Caki2 (cell line): ENCODE data around the gene MCM9. TPM values are rescaled to one million over a fixed set of nuclear protein-coding genes. Genes with fewer than 3 reads are reported as not detected.

Source experiments
- DNase-seq: peaks from one replicate; pipeline ENCODE4 v3.0.0-alpha.2; 2015; ENCODE audit warnings: low read depth
- in situ Hi-C: cut with HindIII; loops from 2 replicates; pipeline ENCODE4 v1.10.0; 2016; ENCODE audit warnings: low sequenced_read_pairs, low pct_unique_long_range_greater_than_20kb, mixed read lengths
- total RNA-seq: library from RNA; depleted of rRNA; stranded (reverse); fragments of >200 nt; shearing (Covaris generic); gene quantifications from 2 replicates; pipeline ENCODE4 v1.2.3, GENCODE V29; 2014; ENCODE audit warnings: low replicate concordance

Gene MCM9
- total RNA-seq, 1 experiment from 2014 or later: 4.8 TPM

- DNase-seq: no peak
- in situ Hi-C loops: no loop called here
These were observed 1.2 kb upstream of the MCM9 start for GRCh38 chr6:118935978-118936703.

DNA sequence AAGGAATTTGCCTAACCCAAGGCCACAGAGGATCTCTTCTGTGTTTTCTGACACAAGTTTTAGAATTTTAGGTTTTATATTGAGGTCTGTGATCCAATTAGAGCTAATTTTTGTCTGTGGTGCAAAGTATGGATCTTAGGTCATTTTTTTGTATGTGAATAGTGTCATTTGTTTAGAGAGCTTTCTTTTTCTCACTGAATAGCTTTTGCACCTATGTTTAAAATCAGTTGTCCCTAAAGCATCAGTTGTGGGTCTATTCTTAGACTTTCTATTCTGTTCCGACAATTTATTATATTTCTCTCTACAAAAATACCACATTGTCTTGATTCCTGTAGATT is 341 bp upstream of the MCM9 start:
- in situ Hi-C loops: no loop called here
- DNase-seq: no peak

DNA sequence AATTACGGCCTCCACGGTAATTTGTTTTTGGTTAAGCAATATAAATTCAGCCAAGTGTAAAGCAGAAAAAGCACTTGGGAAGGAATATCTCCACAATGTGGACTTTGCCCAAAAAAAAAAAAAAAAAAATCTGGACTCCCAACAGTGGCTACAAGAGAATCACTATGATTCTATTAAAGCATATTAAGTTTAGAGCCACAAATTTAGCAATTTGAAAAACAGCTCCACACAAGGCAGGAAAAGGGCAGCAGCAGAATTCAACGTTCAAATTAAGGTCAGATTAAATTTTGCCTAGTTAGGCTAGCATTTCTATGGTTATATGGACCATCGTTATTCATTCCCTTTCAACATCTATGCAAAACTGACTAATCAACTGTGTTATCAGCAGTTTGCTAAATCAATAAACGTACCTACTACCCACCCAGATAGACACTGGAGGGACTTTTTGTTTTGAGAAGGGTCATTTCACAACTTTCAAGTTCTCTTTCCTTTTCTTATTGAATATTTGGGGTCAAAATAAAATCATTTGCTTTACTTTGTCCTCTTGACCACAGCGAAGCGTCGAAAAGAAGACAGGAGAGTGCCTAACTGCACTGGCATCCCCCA is 1.0 kb downstream of the MCM9 start:
- in situ Hi-C loops: no loop called here
- no peak for DNase-seq

DNA sequence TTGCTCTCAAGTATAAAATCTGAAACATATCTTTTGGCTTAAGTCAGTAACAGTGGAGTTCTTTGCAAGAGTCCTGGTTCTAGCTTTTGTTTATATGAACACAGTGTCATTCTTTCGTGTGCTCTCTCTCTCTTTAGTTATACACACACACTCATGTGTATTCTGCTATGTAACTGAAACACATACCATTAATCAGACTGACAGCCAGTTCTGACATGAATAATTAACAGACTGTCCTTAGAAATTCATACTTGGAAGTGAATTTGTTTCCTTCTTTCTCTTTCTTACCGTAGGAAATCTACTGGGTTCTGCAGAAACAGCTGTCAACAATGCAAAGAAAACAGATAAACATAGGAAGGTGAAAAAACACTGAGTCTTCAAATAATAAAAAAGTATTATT is 2.5 kb downstream of the MCM9 start:
- DNase-seq: no peak

DNA sequence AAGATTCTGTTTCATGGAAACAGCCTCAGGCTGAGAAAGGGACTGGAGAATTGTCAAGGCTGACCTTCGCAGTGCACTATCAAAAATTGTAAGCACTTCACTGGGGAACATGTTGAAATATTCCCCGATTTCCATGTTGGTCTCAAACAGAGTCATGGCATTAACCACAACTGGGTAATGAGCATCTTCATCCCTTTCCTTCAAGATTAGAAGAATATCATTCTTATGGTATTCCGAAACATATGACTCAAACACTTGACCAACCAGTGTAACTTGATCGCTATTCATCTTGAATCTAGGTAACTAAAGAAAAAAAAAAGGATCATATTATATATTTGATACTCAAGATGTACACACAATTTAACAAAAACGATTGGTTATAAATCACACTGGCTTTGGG is 3.5 kb downstream of the MCM9 start:
- in situ Hi-C loops: no loop called here
- DNase-seq: no peak

More for the DNA sequence above, 2.5 kb downstream of the MCM9 start:
- in situ Hi-C loops: no loop called here

- no peak for DNase-seq
- in situ Hi-C loops: no loop called here
These were observed 4.3 kb downstream of the MCM9 start for GRCh38 chr6:118930680-118931079.

- DNase-seq: no peak
These were observed 11.9 kb downstream of the MCM9 start for GRCh38 chr6:118923035-118923434.

GRCh38 chr6:118921084-118921483 is 13.9 kb downstream of the MCM9 start:
- in situ Hi-C loops: no loop called here
- no peak for DNase-seq

More at GRCh38 chr6:118923035-118923434, 11.9 kb downstream of the MCM9 start:
- in situ Hi-C loops: no loop called here

GRCh38 chr6:118918329-118918725 is 16.6 kb downstream of the MCM9 start:
- no peak for DNase-seq
- in situ Hi-C loops: no loop called here

GRCh38 chr6:118917546-118918328 is 17.2 kb downstream of the MCM9 start:
- DNase-seq: no peak
- in situ Hi-C loops: no loop called here

- in situ Hi-C loops: no loop called here
- DNase-seq: no peak
These were observed 20.4 kb downstream of the MCM9 start for GRCh38 chr6:118914598-118914997.

GRCh38 chr6:118913161-118913560 is 21.8 kb downstream of the MCM9 start:
- in situ Hi-C loops: no loop called here

GRCh38 chr6:118912646-118913045 is 22.3 kb downstream of the MCM9 start:
- in situ Hi-C loops: no loop called here
- no peak for DNase-seq

More at GRCh38 chr6:118913161-118913560, 21.8 kb downstream of the MCM9 start:
- DNase-seq: no peak

DNA sequence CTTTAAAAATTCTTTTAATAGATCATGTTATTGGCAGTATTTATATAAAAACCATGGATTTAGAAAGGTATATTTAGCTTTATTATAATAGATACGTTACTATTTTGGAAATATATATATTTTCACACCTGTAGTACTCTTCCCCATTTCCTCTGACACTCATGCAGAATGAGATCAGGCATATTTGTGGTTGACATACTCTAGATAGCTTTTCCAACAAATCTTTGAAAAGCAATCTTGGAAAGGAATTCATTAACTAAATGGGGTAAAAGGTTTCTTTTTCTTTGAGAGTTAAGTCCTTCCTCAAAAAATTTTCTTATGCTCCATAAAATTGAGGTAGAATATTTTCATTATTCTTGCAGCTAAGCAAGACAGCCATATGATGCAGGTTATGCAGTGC is 26.5 kb downstream of the MCM9 start:
- DNase-seq: no peak
- in situ Hi-C loops: no loop called here

DNA sequence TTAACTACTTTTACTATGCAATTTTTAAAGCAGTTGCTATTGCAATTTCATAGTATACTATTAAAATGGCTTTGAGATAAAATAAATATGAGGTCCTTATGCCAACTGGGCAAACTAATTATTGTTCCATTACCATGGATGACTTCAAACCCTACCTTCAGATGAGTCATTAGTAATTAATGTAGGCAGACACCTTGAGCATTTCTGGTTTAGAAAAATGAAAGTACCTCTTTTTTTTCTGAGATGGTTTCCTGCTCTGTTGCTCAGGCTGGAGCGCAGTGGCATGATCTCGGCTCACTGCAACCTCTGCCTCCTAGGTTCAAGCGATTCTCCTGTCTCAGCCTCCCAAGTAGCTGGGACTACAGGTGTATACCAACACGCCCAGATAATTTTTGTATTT is 29.1 kb downstream of the MCM9 start:
- in situ Hi-C loops: no loop called here

GRCh38 chr6:118905084-118905483 is 29.9 kb downstream of the MCM9 start:
- in situ Hi-C loops: no loop called here
- no peak for DNase-seq

More for the DNA sequence above, 29.1 kb downstream of the MCM9 start:
- no peak for DNase-seq

DNA sequence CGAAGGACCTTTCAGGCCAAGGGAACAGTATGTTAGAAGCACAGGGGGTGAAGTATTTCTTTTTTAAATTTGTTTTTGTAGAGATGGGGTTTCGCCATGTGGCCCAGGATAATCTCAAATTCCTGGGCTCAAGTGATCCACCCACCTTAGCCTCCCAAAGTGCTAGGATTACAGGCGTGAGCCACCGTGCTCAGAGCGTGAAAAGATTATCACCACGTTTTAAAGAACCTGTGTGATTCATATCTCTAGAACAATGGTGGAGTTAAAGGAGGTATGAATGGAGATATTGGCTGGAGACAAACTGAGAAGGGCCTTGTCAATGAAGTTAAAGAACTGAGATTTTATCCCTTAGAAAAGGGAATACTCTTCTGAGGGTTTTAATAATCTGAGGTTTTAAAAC is 31.3 kb downstream of the MCM9 start:
- DNase-seq: no peak
- in situ Hi-C loops: no loop called here

DNA sequence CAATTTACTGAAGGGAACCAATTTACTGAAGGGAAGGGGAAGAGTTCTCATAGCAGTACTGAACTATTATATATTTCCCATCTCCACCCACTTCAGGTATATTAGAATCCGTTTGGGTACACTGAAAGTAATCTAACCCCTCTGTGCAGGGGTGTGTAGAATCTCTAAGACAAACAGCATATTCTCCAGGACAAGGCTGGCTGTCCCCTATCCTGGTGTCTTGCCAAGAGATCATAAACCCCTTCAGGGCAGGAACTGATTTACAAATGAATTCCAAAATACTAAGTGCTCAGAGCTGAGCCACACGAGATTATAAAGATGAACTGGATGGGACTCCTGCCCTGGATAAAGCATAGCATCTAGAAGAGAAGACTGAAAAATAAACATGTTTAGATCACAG is 31.8 kb downstream of the MCM9 start:
- no peak for DNase-seq
- in situ Hi-C loops: no loop called here

- DNase-seq: no peak
- in situ Hi-C loops: no loop called here
These were observed 32.2 kb downstream of the MCM9 start for GRCh38 chr6:118902726-118903125.
